ENCODE data around the gene ARHGAP31.

The ARHGAP31 gene

DNA sequence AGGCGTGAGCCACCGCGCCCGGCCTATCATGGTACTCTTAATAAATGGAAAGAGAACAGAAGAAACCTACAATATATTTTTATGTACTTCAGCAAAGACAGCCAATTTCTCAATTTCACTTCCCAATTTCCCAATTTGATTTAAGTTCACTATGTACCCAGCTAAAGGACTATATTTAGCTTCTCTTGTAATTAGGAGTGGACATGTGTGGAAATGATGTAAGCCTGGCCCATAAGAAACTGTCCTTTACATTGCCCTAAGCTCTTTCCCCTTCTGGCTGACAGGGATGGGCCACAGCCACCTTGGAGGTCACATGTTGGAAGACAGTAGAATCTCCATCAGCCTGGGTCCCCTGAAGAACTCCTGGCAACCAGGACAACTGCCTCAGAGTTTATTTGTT, 163.1 kb downstream of the ARHGAP31 start:
- no peak for DNase-seq

DNA sequence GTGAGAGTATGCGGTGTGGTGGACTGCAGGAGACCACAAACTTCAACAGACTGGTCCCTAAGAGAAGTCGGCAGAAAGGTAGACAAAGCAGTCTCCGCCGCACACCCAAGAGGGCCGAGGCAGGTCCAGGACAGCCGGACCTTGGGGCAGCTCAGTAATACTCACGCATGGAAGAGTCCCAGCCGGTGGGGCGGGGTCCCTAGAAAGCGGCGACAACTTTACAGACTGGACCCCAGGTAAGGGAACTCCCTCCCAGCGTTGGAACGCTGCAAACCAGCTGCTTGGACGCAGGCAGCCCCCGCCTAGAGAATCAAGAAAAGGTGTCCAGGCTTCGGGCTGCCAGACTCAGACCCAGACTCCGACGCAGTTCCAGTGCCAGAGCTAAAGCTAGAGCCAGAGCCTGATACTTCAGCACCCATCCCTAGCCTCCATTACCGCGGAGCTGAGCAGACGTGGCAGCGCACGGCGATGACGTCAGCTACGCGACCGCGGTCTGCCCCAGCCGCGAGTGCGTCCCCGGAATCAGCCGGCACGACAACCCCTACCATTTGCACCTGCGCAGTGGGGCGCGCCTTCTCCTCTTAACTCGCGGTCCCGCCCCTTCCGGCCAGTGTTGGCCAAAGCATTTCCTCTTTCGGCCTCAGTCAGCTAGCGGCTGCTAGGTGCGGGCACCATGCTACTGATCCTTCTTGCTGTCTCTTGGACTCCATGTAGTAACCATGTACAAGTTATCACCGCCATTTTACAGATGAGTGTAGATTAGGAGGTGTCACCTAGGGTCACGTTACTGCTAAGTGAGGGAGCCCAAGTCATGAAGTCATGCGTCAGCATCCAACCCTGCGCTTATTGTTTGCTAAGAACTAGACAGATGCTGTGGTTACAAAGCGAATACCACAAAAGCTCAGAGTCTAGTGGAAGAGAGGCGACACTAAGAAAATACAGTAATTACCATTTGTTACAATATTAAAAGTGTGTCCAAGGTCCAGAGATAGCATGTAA, 169.3 kb downstream of the ARHGAP31 start, which contains the start of gene TMEM39A:
TSS of gene TMEM39A (minus strand) at position 445 of the 999 bp plus-strand sequence. CDS start 1,541 bp downstream, outside the sequence.
- DNase-seq = peak; percentile 96

DNA sequence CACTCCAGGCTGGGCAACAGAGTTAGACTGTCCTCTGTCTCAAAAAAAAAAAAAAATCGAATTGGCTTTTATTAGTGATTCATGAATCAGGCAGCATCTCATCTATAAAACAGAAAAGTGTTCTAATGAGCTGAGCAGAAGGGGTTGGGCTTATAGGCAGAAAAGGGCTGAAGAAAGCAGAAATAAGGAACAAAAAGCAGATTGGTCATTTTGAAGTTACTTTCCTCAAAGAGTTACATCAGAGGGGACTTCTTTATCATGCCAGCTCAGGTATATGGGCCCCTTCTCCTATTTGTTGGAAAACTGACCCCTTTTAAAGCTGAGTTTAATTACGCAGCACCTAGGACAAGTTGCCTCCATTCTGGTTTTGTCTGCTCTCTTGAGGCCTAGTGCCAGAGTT, 173.9 kb downstream of the ARHGAP31 start:
- no peak for DNase-seq

DNA sequence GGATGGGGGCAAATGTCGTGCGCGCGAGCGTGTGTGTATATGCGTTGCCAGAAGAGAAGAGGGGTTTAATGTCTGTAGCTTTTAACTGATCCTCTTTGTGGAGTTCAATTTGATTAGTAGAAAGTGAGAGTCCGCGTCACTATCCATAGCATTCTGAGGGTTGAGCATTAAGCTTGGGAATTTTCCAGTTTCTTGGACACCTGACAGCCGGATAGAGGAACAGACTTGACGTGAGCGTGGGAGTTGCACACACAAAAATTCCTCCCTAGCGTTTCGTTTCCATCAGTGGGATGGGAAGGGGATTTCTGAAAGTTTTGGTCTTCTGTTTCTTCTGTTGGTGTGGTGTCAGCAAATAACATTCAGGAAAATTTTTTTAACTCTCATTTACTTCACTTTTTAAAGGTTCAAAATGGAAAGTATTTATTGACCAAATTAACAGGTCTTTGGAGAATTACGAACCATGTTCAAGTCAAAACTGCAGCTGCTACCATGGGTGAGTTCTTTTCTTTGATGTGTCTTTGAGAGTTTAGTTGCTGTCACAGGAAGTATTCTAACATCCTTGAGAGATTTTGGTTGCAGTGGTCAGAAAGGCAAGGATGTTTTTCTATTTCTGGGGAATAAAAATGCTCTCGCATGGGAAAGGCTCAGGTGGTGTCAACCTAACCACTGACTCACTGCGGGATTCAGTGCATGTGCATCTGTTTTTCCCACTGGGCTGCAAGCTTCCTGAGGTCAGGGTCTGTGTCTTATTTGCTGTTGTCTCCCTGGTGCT, 175.4 kb downstream of the ARHGAP31 start:
- DNase-seq = no peak
